Gastrocnemius medialis (tissue), 4 donors: Measurements from ENCODE around the gene CDK13.

Experiments
- CTCF ChIP-seq, 5 experiments: fragments of 450-650 bp in 3 of 5; fragments of 200-600 bp in 2 of 5; sonication (generic) in 2 of 5; IDR thresholded peaks in 4 of 5; conservative IDR thresholded peaks in 1 of 5; 1 replicate in 4 of 5; 2 replicates in 1 of 5; pipeline ENCODE4 v1.5.1; 2016 to 2019; ENCODE audit warnings: antibody characterized with exemption in 5 of 5, mild to moderate bottlenecking in 3 of 5, moderate library complexity in 3 of 5
- POLR2A ChIP-seq, 2 donors: fragments of 450-650 bp; IDR thresholded peaks; one replicate each; pipeline ENCODE4 v1.6.1; 2017; ENCODE audit warnings: antibody characterized with exemption in 2 of 2, mild to moderate bottlenecking in 2 of 2, moderate library complexity in 2 of 2

- no peak for TF ChIP-seq CTCF (IDR thresholded peaks at IDR 0.05 in 4 of 5, conservative IDR thresholded peaks at IDR 0.05 in 1 of 5)
- TF ChIP-seq POLR2A (IDR thresholded peaks at IDR 0.05) = no peak
Measured at GRCh38 chr7:39904077-39904486, 46.0 kb upstream of the CDK13 start.
